Large intestine (tissue), 3 donors: ENCODE measurements around the gene MINDY3. TPM values are rescaled to one million over a fixed set of nuclear protein-coding genes. Genes with fewer than 3 reads are reported as not detected.

Source experiments
- DNase-seq, 2 donors: peaks; one replicate each; pipeline versions ENCODE4 v3.0.0 to v3.0.0-alpha.2; 2013
- H3K27ac ChIP-seq: one replicate; pipeline ENCODE4 v1.5.1; 2013; ENCODE audit warnings: low read length
- H3K27me3 ChIP-seq: 2 replicates; pipeline ENCODE4 v1.6.1; 2013; ENCODE audit warnings: low read length; ENCODE audit not compliant: control insufficient read depth, insufficient read depth
- H3K36me3 ChIP-seq: 2 replicates; pipeline ENCODE4 v1.6.1; 2013; ENCODE audit warnings: low read length; ENCODE audit not compliant: control insufficient read depth, insufficient read depth
- H3K4me1 ChIP-seq: one replicate; pipeline ENCODE4 v1.6.1; 2013; ENCODE audit warnings: low read length; ENCODE audit not compliant: control insufficient read depth, insufficient read depth
- H3K4me3 ChIP-seq: one replicate; pipeline ENCODE4 v1.5.1; 2013; ENCODE audit warnings: low read length
- H3K9me3 ChIP-seq: one replicate; pipeline ENCODE4 v1.6.1; 2013; ENCODE audit warnings: mild to moderate bottlenecking, low read depth, low read length, moderate library complexity; ENCODE audit not compliant: control insufficient read depth
- WGBS: methylation state at CpG from one replicate; pipeline ENCODE4 v1.1.5; 2013; ENCODE audit warnings: low lambda C conversion rate; ENCODE audit not compliant: insufficient coverage; 5-methylcytosine and 5-hydroxymethylcytosine counted together
- polyA plus RNA-seq: library from polyadenylated mRNA; unstranded; fragments of 120-200 nt; gene quantifications from one replicate; pipeline ENCODE4 v1.2.1, GENCODE V29; 2013

Gene MINDY3
- polyA plus RNA-seq, 1 donor: 28.3 TPM

- no peaks in the 10 kb centered on the region for H3K36me3 ChIP-seq
- H3K27ac ChIP-seq: no peak overlapping the region
- 100% methylated on average over 1 of the region's 5 CpGs for WGBS
Observed at GRCh38 chr10:15742102-15742501, 118.2 kb downstream of the MINDY3 start.

GRCh38 chr10:15741581-15741980 lies 118.7 kb downstream of the MINDY3 start:
- H3K27me3 ChIP-seq: no peaks in the 10 kb centered on the region
- no peak for DNase-seq
- no peaks in the 10 kb centered on the region for H3K36me3 ChIP-seq
- no peaks in the 10 kb centered on the region for H3K9me3 ChIP-seq
- H3K27ac ChIP-seq: no peak overlapping the region
- no peaks in the 10 kb centered on the region for H3K4me1 ChIP-seq
- H3K4me3 ChIP-seq: no peak overlapping the region
- no CpG with 5 or more reads among the region's 5 CpGs for whole genome bisulfite sequencing

More at GRCh38 chr10:15742102-15742501, 118.2 kb downstream of the MINDY3 start:
- H3K9me3 ChIP-seq: no peaks in the 10 kb centered on the region
- H3K4me3 ChIP-seq: no peak overlapping the region
- no peaks in the 10 kb centered on the region for H3K4me1 ChIP-seq
- DNase-seq: no peak
- no peaks in the 10 kb centered on the region for H3K27me3 ChIP-seq

GRCh38 chr10:15740261-15740660 lies 120.0 kb downstream of the MINDY3 start:
- Histone ChIP-seq H3K27ac (no peak overlapping the region), H3K9me3 (no peaks in the 10 kb centered on the region), H3K4me1 (no peaks in the 10 kb centered on the region), H3K27me3 (no peaks in the 10 kb centered on the region), H3K4me3 (no peak overlapping the region), H3K36me3 (no peaks in the 10 kb centered on the region)
- 100% methylated on average over 1 of the region's 6 CpGs for WGBS
- DNase-seq: no peak

GRCh38 chr10:15739254-15739970 lies 120.9 kb downstream of the MINDY3 start:
- Histone ChIP-seq H3K27ac (no peak overlapping the region), H3K36me3 (no peaks in the 10 kb centered on the region), H3K9me3 (no peaks in the 10 kb centered on the region), H3K4me1 (no peaks in the 10 kb centered on the region), H3K4me3 (no peak overlapping the region), H3K27me3 (no peaks in the 10 kb centered on the region)
- no CpG with 5 or more reads among the region's 9 CpGs for WGBS
- no peak for DNase-seq

- Histone ChIP-seq H3K27ac (no peak overlapping the region), H3K4me1 (no peaks in the 10 kb centered on the region), H3K27me3 (no peaks in the 10 kb centered on the region), H3K36me3 (no peaks in the 10 kb centered on the region), H3K4me3 (no peak overlapping the region), H3K9me3 (no peaks in the 10 kb centered on the region)
- peak; percentile 43 to 54 for DNase-seq
- WGBS: no CpG with 5 or more reads among the region's 10 CpGs
Observed at GRCh38 chr10:15738270-15738925, 121.9 kb downstream of the MINDY3 start.

- no CpG with 5 or more reads among the region's 5 CpGs for WGBS
- Histone ChIP-seq H3K9me3 (no peaks in the 10 kb centered on the region), H3K27me3 (no peaks in the 10 kb centered on the region), H3K36me3 (no peaks in the 10 kb centered on the region), H3K4me1 (no peaks in the 10 kb centered on the region), H3K27ac (no peak overlapping the region), H3K4me3 (no peak overlapping the region)
- no peak for DNase-seq
Observed at GRCh38 chr10:15737656-15738055, 122.7 kb downstream of the MINDY3 start.

DNA sequence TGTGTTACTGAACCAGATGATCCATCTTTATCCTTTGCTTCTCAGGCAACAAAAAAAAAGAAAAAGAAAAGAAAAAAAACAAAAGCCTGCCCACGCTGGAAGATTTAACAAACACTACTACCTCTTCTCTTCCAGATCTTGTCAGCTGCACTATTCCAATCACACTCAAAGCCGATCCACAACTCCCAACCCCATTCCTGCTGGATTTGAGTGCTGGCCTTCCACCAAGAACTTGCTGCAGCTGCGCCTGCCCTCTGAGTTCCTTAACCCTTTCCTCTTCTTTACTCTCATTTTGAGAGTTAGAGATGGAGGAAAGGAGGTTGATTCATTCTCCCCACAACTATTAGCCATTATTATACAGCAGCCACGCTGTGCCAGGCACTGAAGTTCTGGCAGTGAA lies 124.5 kb downstream of the MINDY3 start:
- Histone ChIP-seq H3K36me3 (no peaks in the 10 kb centered on the region), H3K27ac (no peak overlapping the region), H3K27me3 (no peaks in the 10 kb centered on the region), H3K4me1 (no peaks in the 10 kb centered on the region), H3K9me3 (no peaks in the 10 kb centered on the region), H3K4me3 (no peak overlapping the region)
- DNase-seq: peak in 1 of 2 donors; percentile 11
- 40% methylated on average over 1 of the region's 4 CpGs for WGBS

DNA sequence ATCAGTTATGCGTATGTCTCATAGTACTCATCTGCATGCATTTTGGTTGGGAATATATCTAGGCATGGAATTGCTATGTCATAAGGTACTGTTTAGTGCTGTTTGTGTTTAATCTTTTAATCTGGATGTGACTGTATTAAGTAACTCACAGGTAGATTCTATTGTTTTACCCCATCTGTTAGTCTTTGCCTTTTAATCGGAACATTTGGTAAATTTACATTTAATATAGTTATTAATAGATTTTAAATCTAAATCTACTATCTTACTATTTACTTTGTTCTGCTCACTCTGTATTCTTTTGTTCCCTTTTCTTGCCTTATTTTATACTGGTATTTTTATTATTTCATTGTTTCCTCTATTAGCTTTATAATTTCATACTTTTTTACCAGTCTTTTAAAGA lies 130.0 kb downstream of the MINDY3 start:
- Histone ChIP-seq H3K4me3 (no peak overlapping the region), H3K27me3 (no peaks in the 10 kb centered on the region), H3K9me3 (no peaks in the 10 kb centered on the region), H3K36me3 (no peaks in the 10 kb centered on the region), H3K4me1 (no peaks in the 10 kb centered on the region), H3K27ac (no peak overlapping the region)
- no peak for DNase-seq
- WGBS: 100% methylated on average over 1 of the region's 2 CpGs

DNA sequence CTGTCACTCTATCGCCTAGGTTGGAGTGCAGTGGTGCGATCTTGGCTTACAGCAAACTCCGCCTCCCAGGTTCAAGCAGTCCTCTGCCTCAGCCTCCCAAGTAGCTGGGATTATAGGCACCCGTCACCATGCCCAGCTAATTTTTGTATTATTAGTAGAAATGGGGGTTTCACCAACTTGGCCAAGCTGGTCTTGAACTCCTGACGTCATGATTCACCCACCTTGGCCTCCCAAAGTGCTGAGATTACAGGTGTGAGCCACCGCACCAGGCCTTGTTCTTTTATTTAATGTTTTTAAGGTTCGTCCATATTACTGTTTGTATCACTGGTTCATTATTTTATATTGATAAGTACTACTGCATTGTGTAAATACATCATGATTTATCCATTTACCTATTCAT lies 130.4 kb downstream of the MINDY3 start:
- DNase-seq: no peak
- WGBS: no CpG with 5 or more reads among the region's 7 CpGs

More for the DNA sequence above, 130.4 kb downstream of the MINDY3 start:
- H3K4me1 ChIP-seq: no peaks in the 10 kb centered on the region
- no peak overlapping the region for H3K4me3 ChIP-seq
- H3K36me3 ChIP-seq: no peaks in the 10 kb centered on the region
- no peaks in the 10 kb centered on the region for H3K27me3 ChIP-seq
- H3K27ac ChIP-seq: no peak overlapping the region
- no peaks in the 10 kb centered on the region for H3K9me3 ChIP-seq
